GM23338 (cell line): ENCODE data around the gene ACSF3. TPM values are rescaled to one million over a fixed set of nuclear protein-coding genes. Genes with fewer than 3 reads are reported as not detected.

Source experiments
- ATAC-seq: fragments of 200-7000 bp; cut with Tn5 transposase; 3 replicates; pipeline ENCODE4 v1.9.1; 2020
- DNase-seq: peaks from one replicate; pipeline ENCODE4 v3.0.0-alpha.2; 2015; ENCODE audit warnings: low spot score
- H2AFZ ChIP-seq: fragments of 200-600 bp; sonication (generic); 2 replicates; pipeline ENCODE4 v1.8.0; 2016; ENCODE audit warnings: antibody characterized with exemption, mild to moderate bottlenecking, moderate library complexity
- H3F3A ChIP-seq: fragments of 200-600 bp; sonication (generic); replicated peaks from 2 replicates; pipeline ENCODE4 v1.8.0; 2017; ENCODE audit warnings: antibody characterized with exemption, mixed run types, low read depth
- H3K27ac ChIP-seq: fragments of 200-600 bp; sonication (generic); 2 replicates; pipeline ENCODE4 v1.6.1; 2016; ENCODE audit warnings: low read depth
- H3K27me3 ChIP-seq: fragments of 200-600 bp; sonication (generic); 2 replicates; pipeline ENCODE4 v1.8.0; 2016; ENCODE audit warnings: mild to moderate bottlenecking, mixed run types, moderate library complexity; ENCODE audit not compliant: insufficient read depth
- H3K36me3 ChIP-seq: fragments of 200-600 bp; sonication (generic); 2 replicates; pipeline ENCODE4 v1.8.0; 2016; ENCODE audit warnings: mild to moderate bottlenecking; ENCODE audit not compliant: insufficient read depth
- H3K4me1 ChIP-seq: fragments of 200-600 bp; sonication (generic); 2 replicates; pipeline ENCODE4 v1.8.0; 2016; ENCODE audit warnings: mild to moderate bottlenecking, moderate library complexity; ENCODE audit not compliant: insufficient read depth
- H3K4me2 ChIP-seq: fragments of 200-600 bp; sonication (generic); 2 replicates; pipeline ENCODE4 v1.7.1; 2017; ENCODE audit warnings: mixed run types
- H3K4me3 ChIP-seq: fragments of 200-600 bp; sonication (generic); 2 replicates; pipeline ENCODE4 v1.6.1; 2016; ENCODE audit warnings: mixed run types
- H3K79me2 ChIP-seq: fragments of 200-600 bp; sonication (generic); replicated peaks from 2 replicates; pipeline ENCODE4 v1.8.0; 2017; ENCODE audit warnings: mild to moderate bottlenecking; ENCODE audit not compliant: insufficient read depth
- H3K9me2 ChIP-seq: fragments of 200-600 bp; sonication (generic); 2 replicates; pipeline ENCODE4 v1.8.0; 2017; ENCODE audit not compliant: insufficient read depth
- H4K20me1 ChIP-seq: fragments of 200-600 bp; sonication (generic); replicated peaks from 2 replicates; pipeline ENCODE4 v1.8.0; 2017; ENCODE audit warnings: mild to moderate bottlenecking; ENCODE audit not compliant: insufficient read depth
- H3K27ac Mint-ChIP-seq: 2 replicates; pipeline ENCODE4 v1.8.0; 2020; ENCODE audit warnings: inconsistent platforms, mild to moderate bottlenecking, moderate library complexity, mixed read lengths
- H3K27me3 Mint-ChIP-seq: 3 replicates; pipeline ENCODE4 v1.8.0; 2022; ENCODE audit warnings: low read depth, mild to moderate bottlenecking, moderate library complexity, mixed read lengths, inconsistent platforms; ENCODE audit not compliant: insufficient read depth, poor library complexity
- H3K36me3 Mint-ChIP-seq: 3 replicates; pipeline ENCODE4 v1.8.0; 2021; ENCODE audit warnings: low read depth, mild to moderate bottlenecking, inconsistent platforms, moderate library complexity, mixed read lengths
- H3K4me1 Mint-ChIP-seq: 3 replicates; pipeline ENCODE4 v1.8.0; 2020; ENCODE audit warnings: mild to moderate bottlenecking, inconsistent platforms, mixed read lengths
- H3K4me3 Mint-ChIP-seq: 3 replicates; pipeline ENCODE4 v1.8.0; 2021; ENCODE audit warnings: moderate library complexity, mild to moderate bottlenecking, inconsistent platforms, mixed read lengths
- H3K9me3 Mint-ChIP-seq: 3 replicates; pipeline ENCODE4 v1.8.0; 2020; ENCODE audit warnings: moderate library complexity, mild to moderate bottlenecking, inconsistent platforms, mixed read lengths
- CREB1 ChIP-seq: fragments of 250-450 bp; sonication (Bioruptor Pico); IDR thresholded peaks from 2 replicates; pipeline ENCODE4 v1.5.0; 2020; ENCODE audit warnings: low read depth, mild to moderate bottlenecking, moderate library complexity
- CTCF ChIP-seq, 2 experiments: fragments of 200-600 bp in 1 of 2; sonication (generic) in 1 of 2; conservative IDR thresholded peaks; 2 replicates each; pipeline versions ENCODE4 v1.5.1 to v1.6.1; 2016 to 2017; ENCODE audit warnings: antibody characterized with exemption in 2 of 2, low read depth in 2 of 2, mild to moderate bottlenecking in 2 of 2, moderate library complexity in 1 of 2
- ETS1 ChIP-seq: IDR thresholded peaks from 2 replicates; pipeline ENCODE4 v1.6.1; 2016; ENCODE audit warnings: antibody characterized with exemption
- EZH2 ChIP-seq: fragments of 200-600 bp; sonication (generic); IDR thresholded peaks from one replicate; pipeline ENCODE4 v1.8.0; 2017; ENCODE audit warnings: antibody characterized with exemption, mild to moderate bottlenecking, low read depth; ENCODE audit not compliant: unreplicated experiment
- EZH2phosphoT487 ChIP-seq: fragments of 200-600 bp; sonication (generic); IDR thresholded peaks from one replicate; pipeline ENCODE4 v1.8.1; 2018; ENCODE audit warnings: antibody characterized with exemption; ENCODE audit not compliant: unreplicated experiment
- JUNB ChIP-seq: IDR thresholded peaks from one replicate; pipeline ENCODE4 v1.6.1; 2016; ENCODE audit warnings: antibody characterized with exemption; ENCODE audit not compliant: unreplicated experiment
- NANOG ChIP-seq: IDR thresholded peaks from 2 replicates; pipeline ENCODE4 v1.6.1; 2016; ENCODE audit warnings: antibody characterized with exemption, borderline replicate concordance
- POLR2AphosphoS5 ChIP-seq: IDR thresholded peaks from 2 replicates; pipeline ENCODE4 v1.6.1; 2016; ENCODE audit warnings: antibody characterized with exemption, low read depth
- REST ChIP-seq: IDR thresholded peaks from one replicate; pipeline ENCODE4 v1.6.1; 2018; ENCODE audit warnings: antibody characterized with exemption; ENCODE audit not compliant: unreplicated experiment
- STAT1 ChIP-seq: IDR thresholded peaks from one replicate; pipeline ENCODE4 v1.6.1; 2016; ENCODE audit warnings: antibody characterized with exemption; ENCODE audit not compliant: unreplicated experiment
- ZNF114 ChIP-seq: fragments of 250-450 bp; sonication (Bioruptor Pico); IDR thresholded peaks from 2 replicates; pipeline ENCODE4 v1.5.0; 2020; ENCODE audit warnings: mild to moderate bottlenecking, moderate library complexity
- ZNF331 ChIP-seq: fragments of 250-450 bp; sonication (Bioruptor Pico); IDR thresholded peaks from 2 replicates; pipeline ENCODE4 v1.5.0; 2020; ENCODE audit warnings: low read depth, mild to moderate bottlenecking, moderate library complexity
- polyA plus RNA-seq: library from polyadenylated mRNA; unstranded; fragments of >200 nt; fragmentation: Nextera tagmentation; extraction: Ambion mirVana; gene quantifications from 2 replicates; pipeline ENCODE4 v1.2.1, GENCODE V29; 2016
- total RNA-seq: library from RNA; depleted of rRNA; stranded (reverse); fragments of >200 nt; shearing (Covaris generic); gene quantifications from 2 replicates; pipeline ENCODE4 v1.2.3, GENCODE V29; 2014

Gene ACSF3
- total and polyA plus RNA-seq, 2 experiments from 2014 or later = 12.8 to 23.1 TPM

- no peak for ATAC-seq
Measured at GRCh38 chr16:89164436-89164835, 70.8 kb downstream of the ACSF3 start.

More at GRCh38 chr16:89164436-89164835, 70.8 kb downstream of the ACSF3 start:
- no peak overlapping the region for H3K4me3 ChIP-seq
- Mint-ChIP-seq H3K4me3 (no peak overlapping the region), H3K36me3 (no peaks in the 10 kb centered on the region; the same call in 2 of the 3 replicates), H3K4me1 (peaks cover 3% of the 10 kb centered on the region; the same call in 1 of the 3 replicates), H3K9me3 (peaks cover 2% of the 10 kb centered on the region; the same call in 2 of the 3 replicates), H3K27ac (0 out of 2 replicates have a peak overlapping the region, but pooled peaks have one; percentile 77), H3K27me3 (peaks cover 2% of the 10 kb centered on the region)
- no peaks in the 10 kb centered on the region for H3K27me3 ChIP-seq
- no peaks in the 10 kb centered on the region; the same call in 1 of the 2 replicates for H4K20me1 ChIP-seq
- no peaks in the 10 kb centered on the region for H3K36me3 ChIP-seq
- H3K4me2 ChIP-seq = no peak overlapping the region
- no peaks in the 10 kb centered on the region for H3K9me2 ChIP-seq
- no peaks in the 10 kb centered on the region for H3K79me2 ChIP-seq
- no peaks in the 10 kb centered on the region for H3F3A ChIP-seq
- no peaks in the 10 kb centered on the region for H3K4me1 ChIP-seq
- H2AFZ ChIP-seq = no peak overlapping the region
- DNase-seq = no peak
- TF ChIP-seq POLR2AphosphoS5 (no peak), CTCF (conservative IDR thresholded peaks at IDR 0.05; ENCODE audit: low read depth in 2 of 2) (no peak), ZNF114 (CRISPR knock-in tag) (no peak), REST (no peak), CREB1 (CRISPR knock-in tag) (no peak), EZH2 (no peak), EZH2phosphoT487 (no peak), ZNF331 (no peak), JUNB (no peak), STAT1 (no peak), ETS1 (no peak), NANOG (no peak)
- no peak overlapping the region for H3K27ac ChIP-seq
